Mesothelial cell of epicardium (in vitro differentiated cells): ENCODE data around the gene ALDOA. TPM values are rescaled to one million over a fixed set of nuclear protein-coding genes. Genes with fewer than 3 reads are reported as not detected.
A peak's percentile ranks its signal among the peaks of the same experiment; 100 is the strongest.
"Not testable (repeated sequence)": the region's sequence is repeated elsewhere in the genome, so short reads cannot be mapped to it uniquely, and the experiment has no call there.

Experiments used
- DNase-seq, 2 experiments: peaks; one replicate each; pipeline ENCODE4 v3.0.0; 2021; ENCODE audit warnings: low spot score in 2 of 2; ENCODE audit not compliant: unreplicated experiment in 2 of 2
- H3K27ac Mint-ChIP-seq: 2 replicates; pipeline ENCODE4 v1.8.0; 2021; ENCODE audit warnings: mixed read lengths
- H3K27me3 Mint-ChIP-seq: 2 replicates; pipeline ENCODE4 v1.8.0; 2021; ENCODE audit warnings: low read depth, mixed read lengths
- H3K36me3 Mint-ChIP-seq: 2 replicates; pipeline ENCODE4 v1.8.0; 2021; ENCODE audit warnings: mixed read lengths
- H3K4me1 Mint-ChIP-seq: 2 replicates; pipeline ENCODE4 v1.8.0; 2021; ENCODE audit warnings: mixed read lengths
- H3K4me3 Mint-ChIP-seq: 2 replicates; pipeline ENCODE4 v1.8.0; 2021; ENCODE audit warnings: mild to moderate bottlenecking, moderate library complexity, mixed read lengths
- H3K9me3 Mint-ChIP-seq: 2 replicates; pipeline ENCODE4 v1.8.0; 2021; ENCODE audit warnings: mixed read lengths
- total RNA-seq: library from RNA; stranded (reverse); gene quantifications from 3 replicates; pipeline ENCODE4 v1.2.1, GENCODE V29; 2021
- TF ChIP-seq, protein P1 (sequence below): fragments of 200-600 bp; sonication (generic); IDR thresholded peaks from one replicate; pipeline ENCODE4 v1.5.0; 2021; ENCODE audit warnings: antibody characterized with exemption; ENCODE audit not compliant: unreplicated experiment

Gene ALDOA
- total RNA-seq = 613 to 624 TPM (median 618 TPM) in 3 replicates

DNA sequence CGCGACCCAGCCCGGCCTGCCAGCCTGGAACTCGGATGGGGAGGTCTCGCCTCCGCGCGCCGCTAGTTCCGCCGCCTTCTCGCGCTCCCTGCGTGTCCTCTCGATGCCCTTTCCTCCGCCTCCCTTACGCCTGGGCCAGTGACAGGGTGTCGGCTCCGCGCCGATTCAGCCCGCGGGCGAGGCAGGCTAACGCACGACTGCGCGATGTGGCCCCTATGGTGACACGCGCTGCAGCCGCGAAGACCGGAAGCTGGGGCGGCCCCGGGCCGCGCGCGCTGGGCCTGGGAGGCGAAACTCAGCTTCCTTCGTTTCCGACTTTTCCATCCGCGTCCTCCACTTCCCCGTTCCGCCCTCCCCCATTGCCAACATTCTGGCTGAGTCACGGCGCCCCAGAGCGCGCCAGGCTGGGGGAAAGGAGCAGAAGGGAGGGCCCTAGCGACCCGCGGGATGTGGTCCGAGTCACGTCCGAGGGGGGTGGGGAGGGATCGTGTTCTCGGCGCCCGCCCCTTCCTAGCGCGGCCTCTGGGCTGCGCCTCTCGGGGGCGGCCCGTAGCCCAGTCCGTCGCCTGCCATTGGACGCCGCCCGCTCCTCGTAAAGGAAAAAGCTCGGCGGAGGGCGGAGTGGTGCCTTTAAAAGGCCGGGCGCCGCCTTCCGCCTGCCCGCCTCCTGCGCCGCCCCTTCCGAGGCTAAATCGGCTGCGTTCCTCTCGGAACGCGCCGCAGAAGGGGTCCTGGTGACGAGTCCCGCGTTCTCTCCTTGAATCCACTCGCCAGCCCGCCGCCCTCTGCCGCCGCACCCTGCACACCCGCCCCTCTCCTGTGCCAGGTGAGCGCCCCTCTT lies at the start of gene ALDOA:
TSS of gene ALDOA (plus strand) at position 659 of the 841 bp plus-strand sequence. CDS start 1,138 bp downstream, outside the sequence.
- TF ChIP-seq, protein P1, sequence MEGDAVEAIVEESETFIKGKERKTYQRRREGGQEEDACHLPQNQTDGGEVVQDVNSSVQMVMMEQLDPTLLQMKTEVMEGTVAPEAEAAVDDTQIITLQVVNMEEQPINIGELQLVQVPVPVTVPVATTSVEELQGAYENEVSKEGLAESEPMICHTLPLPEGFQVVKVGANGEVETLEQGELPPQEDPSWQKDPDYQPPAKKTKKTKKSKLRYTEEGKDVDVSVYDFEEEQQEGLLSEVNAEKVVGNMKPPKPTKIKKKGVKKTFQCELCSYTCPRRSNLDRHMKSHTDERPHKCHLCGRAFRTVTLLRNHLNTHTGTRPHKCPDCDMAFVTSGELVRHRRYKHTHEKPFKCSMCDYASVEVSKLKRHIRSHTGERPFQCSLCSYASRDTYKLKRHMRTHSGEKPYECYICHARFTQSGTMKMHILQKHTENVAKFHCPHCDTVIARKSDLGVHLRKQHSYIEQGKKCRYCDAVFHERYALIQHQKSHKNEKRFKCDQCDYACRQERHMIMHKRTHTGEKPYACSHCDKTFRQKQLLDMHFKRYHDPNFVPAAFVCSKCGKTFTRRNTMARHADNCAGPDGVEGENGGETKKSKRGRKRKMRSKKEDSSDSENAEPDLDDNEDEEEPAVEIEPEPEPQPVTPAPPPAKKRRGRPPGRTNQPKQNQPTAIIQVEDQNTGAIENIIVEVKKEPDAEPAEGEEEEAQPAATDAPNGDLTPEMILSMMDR = no peak
- Mint-ChIP-seq H3K27me3 (no peaks in the 10 kb centered on the region), H3K4me1 (peaks cover 50% of the 10 kb centered on the region), H3K9me3 (no peaks in the 10 kb centered on the region), H3K4me3 (peak within 1 kb of the TSS; percentile 87), H3K36me3 (peaks cover 19% of the 10 kb centered on the region), H3K27ac (peak within 1 kb of the TSS; percentile 99)
- DNase-seq = peak; percentile 91 to 94

DNA sequence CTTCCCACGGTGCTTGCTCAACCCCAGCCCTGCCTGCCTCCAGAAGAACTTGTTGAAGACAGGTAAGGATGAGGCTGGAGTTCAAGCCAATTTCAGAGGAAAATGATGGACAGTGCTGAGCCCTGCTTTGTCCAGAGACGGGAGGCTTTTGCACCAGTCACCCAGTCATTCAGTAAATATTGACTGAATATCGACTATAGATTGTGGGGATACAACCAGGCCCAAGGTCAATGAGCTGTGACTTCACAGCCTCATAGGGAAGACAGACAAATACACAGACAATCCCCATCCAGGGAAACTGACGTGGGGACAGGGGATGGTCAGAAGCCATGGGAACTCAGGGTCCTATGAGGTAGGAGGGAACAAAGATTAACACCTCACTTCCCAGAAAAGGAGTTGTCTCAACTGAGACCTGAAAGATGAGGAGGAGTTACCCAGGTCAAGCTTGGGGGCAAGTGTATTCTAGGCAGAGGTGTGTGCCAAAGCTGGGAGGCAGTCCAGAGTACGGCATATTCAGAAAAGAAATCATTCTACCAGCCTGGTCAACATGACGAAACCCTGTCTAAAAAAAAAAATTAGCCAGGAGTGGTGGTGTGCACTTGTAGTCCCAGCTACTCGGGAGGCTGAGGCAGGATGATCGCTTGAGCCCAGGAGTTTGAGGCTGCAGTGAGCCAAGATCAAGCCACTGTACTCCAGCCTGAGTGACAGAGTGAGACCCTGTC lies 48.8 kb upstream of the ALDOA start:
- DNase-seq = no peak
- H3K27me3 Mint-ChIP-seq = peaks cover 21% of the 10 kb centered on the region
- no peaks in the 10 kb centered on the region for H3K36me3 Mint-ChIP-seq
- peaks cover 8% of the 10 kb centered on the region for H3K4me1 Mint-ChIP-seq
- H3K4me3 Mint-ChIP-seq = no peak overlapping the region
- TF ChIP-seq, protein P1 = no peak
- H3K27ac Mint-ChIP-seq = no peak overlapping the region
- no peaks in the 10 kb centered on the region for H3K9me3 Mint-ChIP-seq

DNA sequence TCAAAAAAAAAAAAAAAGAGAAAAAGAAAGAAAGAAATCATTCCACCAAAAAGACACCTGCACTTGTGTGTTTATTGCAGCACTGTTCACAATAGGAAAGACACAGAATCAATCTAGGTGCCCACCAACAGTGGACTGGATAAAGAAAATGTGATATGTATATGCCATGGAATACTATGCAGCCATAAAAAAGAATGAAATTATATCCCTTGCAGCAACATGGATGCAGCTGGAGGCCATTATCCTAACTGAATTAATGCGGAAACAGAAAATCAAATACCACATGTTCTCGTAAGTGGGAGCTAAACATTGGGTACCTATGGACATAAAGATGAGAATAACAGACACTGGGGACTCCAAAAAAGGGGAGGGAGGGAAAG lies 48.3 kb upstream of the ALDOA start:
- DNase-seq = no peak
- TF ChIP-seq, protein P1 = no peak

DNA sequence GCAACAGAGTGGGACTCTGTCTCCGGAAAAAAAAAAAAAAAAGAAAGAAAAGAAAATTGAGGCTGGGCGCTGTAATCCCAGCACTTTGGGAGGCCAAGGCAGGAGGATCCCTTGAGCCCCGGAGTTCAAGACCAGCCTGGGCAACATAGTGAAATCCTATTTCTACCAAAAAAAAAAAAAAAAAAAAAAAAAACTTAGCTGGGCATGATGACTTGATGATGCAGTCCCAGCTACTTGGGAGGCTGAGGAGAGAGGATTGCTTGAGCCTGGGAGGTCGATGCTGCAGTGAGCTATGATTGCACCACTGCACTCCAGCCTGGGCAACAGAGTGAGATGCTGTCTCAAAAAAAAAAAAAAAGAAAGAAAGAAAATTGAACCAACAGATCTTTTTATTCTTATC lies 47.6 kb upstream of the ALDOA start:
- H3K27me3 Mint-ChIP-seq = peaks cover 12% of the 10 kb centered on the region
- not testable (repeated sequence) for H3K9me3 Mint-ChIP-seq, DNase-seq, H3K4me3 Mint-ChIP-seq, H3K4me1 Mint-ChIP-seq, H3K36me3 Mint-ChIP-seq, H3K27ac Mint-ChIP-seq

More for the DNA sequence above, 48.3 kb upstream of the ALDOA start:
- H3K4me1 Mint-ChIP-seq = peaks cover 4% of the 10 kb centered on the region
- no peaks in the 10 kb centered on the region for H3K36me3 Mint-ChIP-seq
- H3K27ac Mint-ChIP-seq = no peak overlapping the region
- no peak overlapping the region for H3K4me3 Mint-ChIP-seq
- peaks cover 16% of the 10 kb centered on the region for H3K27me3 Mint-ChIP-seq
- H3K9me3 Mint-ChIP-seq = no peaks in the 10 kb centered on the region

DNA sequence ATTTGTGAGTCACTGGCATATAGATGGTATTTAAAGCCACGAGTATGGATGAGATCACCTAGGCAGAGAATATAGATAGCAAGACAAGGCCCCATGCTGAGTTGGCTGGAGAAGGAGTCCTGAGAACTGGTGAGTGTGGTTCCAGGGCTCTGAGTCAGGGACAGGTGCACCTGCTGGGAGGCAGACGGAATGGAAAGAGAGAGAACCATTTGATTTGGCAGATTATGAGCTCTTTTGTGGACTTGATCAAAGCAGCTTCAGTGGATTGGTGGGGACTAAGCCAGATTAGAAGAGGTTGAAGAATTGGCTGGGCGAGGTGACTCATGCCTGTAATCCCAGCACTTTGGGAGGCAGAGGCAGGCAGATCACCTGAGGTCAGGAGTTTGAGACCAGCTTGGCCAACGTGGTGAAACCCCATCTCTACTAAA lies 46.8 kb upstream of the ALDOA start:
- Mint-ChIP-seq H3K27me3 (peaks cover 12% of the 10 kb centered on the region), H3K4me1 (peaks cover 4% of the 10 kb centered on the region), H3K36me3 (no peaks in the 10 kb centered on the region), H3K9me3 (no peaks in the 10 kb centered on the region), H3K27ac (no peak overlapping the region), H3K4me3 (no peak overlapping the region)
- DNase-seq = no peak
- TF ChIP-seq, protein P1 = no peak

DNA sequence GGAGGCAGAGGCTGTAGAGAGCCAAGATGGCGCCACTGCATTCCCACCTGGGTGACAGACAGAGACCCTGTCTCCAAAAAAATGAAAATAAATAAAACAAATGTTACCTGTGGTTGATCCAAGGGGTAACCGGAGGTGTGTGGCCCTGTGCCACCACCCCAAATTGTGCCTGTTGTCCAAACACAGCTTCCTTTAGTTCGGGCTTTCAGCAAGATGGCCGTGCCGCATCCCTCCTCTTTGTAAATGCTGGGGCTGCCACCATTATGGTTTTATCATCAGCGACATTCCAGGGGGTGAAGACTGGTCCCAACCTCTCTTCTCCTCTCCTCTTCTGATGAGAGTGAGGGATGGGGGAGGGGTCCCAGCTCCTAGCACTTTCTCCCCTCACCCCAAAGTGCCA lies 42.7 kb upstream of the ALDOA start, which contains the start of gene C16orf92:
TSS of gene C16orf92 (plus strand) at position 312 of the 400 bp plus-strand sequence. CDS start 143 bp downstream, outside the sequence.
- Mint-ChIP-seq H3K4me3 (no peak within 1 kb of the TSS), H3K27me3 (peaks cover 35% of the 10 kb centered on the region), H3K27ac (no peak within 1 kb of the TSS), H3K4me1 (peaks cover 4% of the 10 kb centered on the region), H3K9me3 (no peaks in the 10 kb centered on the region), H3K36me3 (no peaks in the 10 kb centered on the region)
- DNase-seq = no peak
- TF ChIP-seq, protein P1 = no peak
